ENCODE results near the gene STRN3. TPM values are rescaled to one million over a fixed set of nuclear protein-coding genes. Genes with fewer than 3 reads are reported as not detected.

Gene STRN3
- total and polyA plus RNA-seq, 10 of the 15 experiments (the other 5 are each of a cell fraction or from before 2014, with no cell fraction given): 7.8 to 27.9 (median 14.1) TPM

DNA sequence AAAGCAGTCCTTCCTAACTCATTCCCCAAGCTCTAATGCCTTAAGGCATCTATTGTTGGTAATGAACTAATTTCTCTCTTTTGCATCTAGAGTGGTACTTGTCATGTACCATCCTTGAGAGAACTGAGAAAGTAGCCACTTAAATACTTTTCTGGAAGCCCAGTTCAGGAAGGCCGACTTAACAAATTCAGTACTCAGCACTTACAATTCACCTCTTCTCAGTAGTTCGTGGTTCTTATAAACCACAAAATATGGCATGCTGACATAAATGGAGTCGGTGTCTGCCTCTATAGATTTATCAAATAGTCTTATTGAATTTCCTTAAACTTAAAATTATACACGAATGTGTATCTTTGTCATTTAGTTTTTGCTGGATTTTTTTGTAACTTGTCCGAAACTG, 161.2 kb downstream of the STRN3 start:
- ATAC-seq (no peak), DNase-seq (ENCODE audit: low read depth, low spot score) (no peak), FAIRE-seq (no peak)
- intact Hi-C loops (cut with micrococcal nuclease; ENCODE audit: unreplicated experiment) (no loop called here), in situ Hi-C loops (cut with MboI) (no loop called here)
- Histone ChIP-seq H3K9ac (ENCODE audit: control insufficient read depth, insufficient read depth, low read length) (no peak overlapping the region), H3K27ac (ENCODE audit: control insufficient read depth, insufficient read depth) (no peak overlapping the region), H4K20me1 (ENCODE audit: control insufficient read depth, insufficient read depth) (no peaks in the 10 kb centered on the region), H2AFZ (ENCODE audit: control insufficient read depth, low read depth, low read length) (no peak overlapping the region), H3K4me3 (no peak overlapping the region), H3K79me2 (ENCODE audit: control insufficient read depth, insufficient read depth, low read length) (no peaks in the 10 kb centered on the region), H3K27me3 (replicated peaks in 1 of 2; ENCODE audit: control insufficient read depth in 2 of 2, insufficient read depth in 2 of 2, low read length in 1 of 2) (no peaks in the 10 kb centered on the region; a peak in 1 of 4 replicates), H3K4me1 (ENCODE audit: control insufficient read depth, insufficient read depth, low read length) (peaks cover 8% of the 10 kb centered on the region), H3K4me2 (ENCODE audit: control insufficient read depth, insufficient read depth) (no peak overlapping the region), H3K36me3 (ENCODE audit: control insufficient read depth in 2 of 2, insufficient read depth in 2 of 2, low read length in 1 of 2) (no peaks in the 10 kb centered on the region), H3K9me3 (replicated peaks; ENCODE audit: control insufficient read depth, insufficient read depth, low read length) (no peaks in the 10 kb centered on the region)
- TF ChIP-seq, protein P1, sequence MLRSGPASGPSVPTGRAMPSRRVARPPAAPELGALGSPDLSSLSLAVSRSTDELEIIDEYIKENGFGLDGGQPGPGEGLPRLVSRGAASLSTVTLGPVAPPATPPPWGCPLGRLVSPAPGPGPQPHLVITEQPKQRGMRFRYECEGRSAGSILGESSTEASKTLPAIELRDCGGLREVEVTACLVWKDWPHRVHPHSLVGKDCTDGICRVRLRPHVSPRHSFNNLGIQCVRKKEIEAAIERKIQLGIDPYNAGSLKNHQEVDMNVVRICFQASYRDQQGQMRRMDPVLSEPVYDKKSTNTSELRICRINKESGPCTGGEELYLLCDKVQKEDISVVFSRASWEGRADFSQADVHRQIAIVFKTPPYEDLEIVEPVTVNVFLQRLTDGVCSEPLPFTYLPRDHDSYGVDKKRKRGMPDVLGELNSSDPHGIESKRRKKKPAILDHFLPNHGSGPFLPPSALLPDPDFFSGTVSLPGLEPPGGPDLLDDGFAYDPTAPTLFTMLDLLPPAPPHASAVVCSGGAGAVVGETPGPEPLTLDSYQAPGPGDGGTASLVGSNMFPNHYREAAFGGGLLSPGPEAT (IDR thresholded peaks at IDR 0.05; ENCODE audit: low read depth): no peak
- TF ChIP-seq STAT3 (IDR thresholded peaks at IDR 0.05; ENCODE audit: low read depth, low read length) (no peak), SUZ12 (IDR thresholded peaks at IDR 0.05; ENCODE audit: unreplicated experiment) (no peak), RELA (IDR thresholded peaks at IDR 0.05; ENCODE audit: borderline replicate concordance, partially characterized antibody) (no peak), MTA3 (IDR thresholded peaks at IDR 0.05; ENCODE audit: borderline replicate concordance, low read length) (no peak), LARP7 (IDR thresholded peaks at IDR 0.05) (no peak), NFIC (IDR thresholded peaks at IDR 0.05; ENCODE audit: low read depth, low read length) (no peak)
- ChIA-PET RAD21 (ENCODE audit: unreplicated experiment) (no interaction called here), CTCF (no interaction called here), POLR2A (no interaction called here), SMC1A (ENCODE audit: uncharacterized antibody, unreplicated experiment) (no interaction called here)
- WGBS (ENCODE audit: insufficient coverage, insufficient replicate concordance, low lambda C conversion rate, missing lambda C conversion rate): 43% methylated on average over 5 of the region's 5 CpGs
- no TSS peak for BruUV-seq (replicated peaks)

DNA sequence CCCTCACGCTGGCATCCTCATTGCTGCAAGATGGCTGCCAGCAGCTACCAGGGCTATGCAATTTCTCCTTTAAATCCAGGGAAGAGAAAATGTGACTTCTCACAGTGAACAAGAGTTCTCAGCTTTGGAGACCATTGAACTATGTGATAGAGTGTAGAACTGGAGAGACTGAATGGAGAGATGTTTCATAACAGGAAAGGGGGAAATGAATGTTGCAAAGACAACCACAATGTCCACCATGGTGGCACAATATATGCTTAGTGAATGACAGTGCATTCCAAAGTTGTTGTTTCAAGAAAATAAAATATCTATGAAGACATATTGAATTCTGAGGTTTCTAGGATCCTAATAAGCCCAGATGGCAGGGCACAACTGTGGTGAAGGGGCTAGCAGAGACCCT, 165.0 kb downstream of the STRN3 start:
- no TSS peak for BruUV-seq (replicated peaks)
- POLR2A ChIA-PET: no interaction called here

More for the DNA sequence above, 165.0 kb downstream of the STRN3 start:
- ATAC-seq (no peak), DNase-seq (ENCODE audit: low read depth, low spot score) (no peak), FAIRE-seq (no peak)
- H2AFZ ChIP-seq (ENCODE audit: control insufficient read depth, low read depth, low read length): no peak overlapping the region
- no peaks in the 10 kb centered on the region for H3K36me3 ChIP-seq (ENCODE audit: control insufficient read depth in 2 of 2, insufficient read depth in 2 of 2, low read length in 1 of 2)
- H3K4me2 ChIP-seq (ENCODE audit: control insufficient read depth, insufficient read depth): no peak overlapping the region
- no peak overlapping the region for H3K4me3 ChIP-seq
- H3K9ac ChIP-seq (ENCODE audit: control insufficient read depth, insufficient read depth, low read length): no peak overlapping the region
- H3K27me3 ChIP-seq (replicated peaks in 1 of 2; ENCODE audit: control insufficient read depth in 2 of 2, insufficient read depth in 2 of 2, low read length in 1 of 2): no peaks in the 10 kb centered on the region; a peak in 1 of 4 replicates
- intact Hi-C loops (cut with micrococcal nuclease; ENCODE audit: unreplicated experiment) (no loop called here), in situ Hi-C loops (cut with MboI) (no loop called here)
- RAD21 ChIA-PET (ENCODE audit: unreplicated experiment): no interaction called here
- H3K9me3 ChIP-seq (replicated peaks; ENCODE audit: control insufficient read depth, insufficient read depth, low read length): no peaks in the 10 kb centered on the region
- no peak overlapping the region for H3K27ac ChIP-seq (ENCODE audit: control insufficient read depth, insufficient read depth)
- SMC1A ChIA-PET (ENCODE audit: uncharacterized antibody, unreplicated experiment): no interaction called here
- CTCF ChIA-PET: no interaction called here
- no peaks in the 10 kb centered on the region for H3K79me2 ChIP-seq (ENCODE audit: control insufficient read depth, insufficient read depth, low read length)
- TF ChIP-seq SMAD5 (IDR thresholded peaks at IDR 0.05; ENCODE audit: low read depth): no peak
- no peak for TF ChIP-seq CBX5 (IDR thresholded peaks at IDR 0.05; ENCODE audit: low read depth)
- no peak for TF ChIP-seq RB1 (IDR thresholded peaks at IDR 0.05; ENCODE audit: borderline replicate concordance)
- TF ChIP-seq, protein P2, sequence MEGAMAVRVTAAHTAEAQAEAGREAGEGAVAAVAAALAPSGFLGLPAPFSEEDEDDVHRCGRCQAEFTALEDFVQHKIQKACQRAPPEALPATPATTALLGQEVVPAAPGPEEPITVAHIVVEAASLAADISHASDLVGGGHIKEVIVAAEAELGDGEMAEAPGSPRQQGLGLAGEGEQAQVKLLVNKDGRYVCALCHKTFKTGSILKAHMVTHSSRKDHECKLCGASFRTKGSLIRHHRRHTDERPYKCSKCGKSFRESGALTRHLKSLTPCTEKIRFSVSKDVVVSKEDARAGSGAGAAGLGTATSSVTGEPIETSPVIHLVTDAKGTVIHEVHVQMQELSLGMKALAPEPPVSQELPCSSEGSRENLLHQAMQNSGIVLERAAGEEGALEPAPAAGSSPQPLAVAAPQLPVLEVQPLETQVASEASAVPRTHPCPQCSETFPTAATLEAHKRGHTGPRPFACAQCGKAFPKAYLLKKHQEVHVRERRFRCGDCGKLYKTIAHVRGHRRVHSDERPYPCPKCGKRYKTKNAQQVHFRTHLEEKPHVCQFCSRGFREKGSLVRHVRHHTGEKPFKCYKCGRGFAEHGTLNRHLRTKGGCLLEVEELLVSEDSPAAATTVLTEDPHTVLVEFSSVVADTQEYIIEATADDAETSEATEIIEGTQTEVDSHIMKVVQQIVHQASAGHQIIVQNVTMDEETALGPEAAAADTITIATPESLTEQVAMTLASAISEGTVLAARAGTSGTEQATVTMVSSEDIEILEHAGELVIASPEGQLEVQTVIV (IDR thresholded peaks at IDR 0.05; ENCODE audit: borderline replicate concordance, partially characterized antibody): no peak
- TF ChIP-seq MXI1 (IDR thresholded peaks at IDR 0.05; ENCODE audit: low read depth, low read length): no peak
- no peak for TF ChIP-seq RUNX3 (IDR thresholded peaks at IDR 0.05; ENCODE audit: low read length)
- peaks cover 8% of the 10 kb centered on the region for H3K4me1 ChIP-seq (ENCODE audit: control insufficient read depth, insufficient read depth, low read length)
- no peaks in the 10 kb centered on the region for H4K20me1 ChIP-seq (ENCODE audit: control insufficient read depth, insufficient read depth)
- 94% methylated on average over 1 of the region's 1 CpG for WGBS (ENCODE audit: insufficient coverage, insufficient replicate concordance, low lambda C conversion rate, missing lambda C conversion rate)
